T-helper 9 cell (primary cell): Measurements from ENCODE around the gene SLC49A3.

Experiments used
- DNase-seq: peaks from one replicate; pipeline ENCODE4 v3.0.0-alpha.2; 2020

SLC49A3 gene

DNA sequence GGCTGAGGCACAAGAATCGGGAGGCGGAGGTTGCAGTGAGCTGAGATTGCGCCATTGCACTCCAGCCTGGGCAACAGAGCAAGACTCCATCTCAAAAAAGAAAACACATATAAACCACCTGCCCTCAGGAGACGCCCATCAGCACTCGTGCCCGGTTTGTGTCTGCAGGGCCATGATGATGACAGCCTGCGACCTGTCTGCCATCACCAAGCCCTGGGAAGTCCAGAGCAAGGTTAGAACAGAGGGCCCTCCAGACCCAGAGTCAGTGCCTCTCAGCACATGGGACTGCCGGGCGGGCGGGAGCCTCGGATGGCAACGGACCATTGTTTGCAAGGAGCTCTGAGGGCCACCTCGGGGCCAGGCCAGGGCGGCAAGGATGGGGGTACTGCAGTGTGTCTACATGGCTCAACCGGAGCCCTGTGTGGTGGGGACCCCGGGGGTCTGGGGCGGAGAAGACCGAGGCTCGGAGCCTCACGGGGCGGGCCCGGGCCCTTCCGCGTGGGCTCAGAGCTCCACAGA, 24.2 kb downstream of the SLC49A3 start:
- DNase-seq: no peak

- peak; percentile 58 for DNase-seq
Observed at GRCh38 chr4:663438-664428, 25.2 kb downstream of the SLC49A3 start.

DNA sequence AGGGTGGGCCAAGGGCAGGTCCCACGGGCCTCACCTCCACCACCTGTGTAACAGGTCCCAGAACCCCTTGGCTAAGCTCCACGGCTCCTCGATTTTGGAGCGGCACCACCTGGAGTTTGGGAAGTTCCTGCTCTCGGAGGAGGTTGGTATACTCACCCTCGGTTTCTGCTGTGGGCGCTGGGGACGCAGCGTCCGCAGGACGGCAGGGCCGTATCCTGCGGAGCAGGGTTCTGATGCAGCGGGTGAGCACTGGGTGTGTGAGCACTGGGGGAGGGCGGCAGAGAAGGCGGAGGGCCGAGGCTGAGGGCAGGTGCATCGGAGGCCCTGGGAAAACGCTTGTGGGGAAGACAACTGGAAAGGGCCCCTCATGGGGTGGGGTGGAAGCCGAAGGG, 25.9 kb downstream of the SLC49A3 start:
- DNase-seq: no peak

- DNase-seq: no peak
Observed at GRCh38 chr4:661881-662761, 26.8 kb downstream of the SLC49A3 start.

DNA sequence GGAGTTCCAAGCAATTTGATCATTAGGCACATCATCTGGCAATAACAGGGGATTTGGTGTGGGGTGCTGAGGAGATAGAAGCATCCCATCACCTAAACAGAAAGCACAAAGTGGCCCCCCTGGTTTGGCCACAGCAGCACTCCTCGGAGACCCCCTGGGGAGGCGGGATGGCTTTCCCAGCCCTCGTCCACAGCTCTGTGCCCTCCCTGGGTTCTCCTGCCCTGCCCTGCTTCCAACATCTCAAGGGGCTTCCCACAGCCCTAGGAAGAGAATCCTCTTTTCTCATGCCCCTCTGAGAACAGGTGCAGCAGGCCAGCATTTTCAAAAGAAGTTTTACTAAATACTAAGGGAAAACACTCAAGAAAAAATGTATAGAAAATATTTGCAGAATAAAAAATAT, 27.7 kb downstream of the SLC49A3 start:
- DNase-seq: no peak

- no peak for DNase-seq
Observed at GRCh38 chr4:660401-660800, 28.6 kb downstream of the SLC49A3 start.

GRCh38 chr4:659851-660250, 29.1 kb downstream of the SLC49A3 start:
- no peak for DNase-seq

GRCh38 chr4:658681-659667, 30.0 kb downstream of the SLC49A3 start:
- no peak for DNase-seq

DNA sequence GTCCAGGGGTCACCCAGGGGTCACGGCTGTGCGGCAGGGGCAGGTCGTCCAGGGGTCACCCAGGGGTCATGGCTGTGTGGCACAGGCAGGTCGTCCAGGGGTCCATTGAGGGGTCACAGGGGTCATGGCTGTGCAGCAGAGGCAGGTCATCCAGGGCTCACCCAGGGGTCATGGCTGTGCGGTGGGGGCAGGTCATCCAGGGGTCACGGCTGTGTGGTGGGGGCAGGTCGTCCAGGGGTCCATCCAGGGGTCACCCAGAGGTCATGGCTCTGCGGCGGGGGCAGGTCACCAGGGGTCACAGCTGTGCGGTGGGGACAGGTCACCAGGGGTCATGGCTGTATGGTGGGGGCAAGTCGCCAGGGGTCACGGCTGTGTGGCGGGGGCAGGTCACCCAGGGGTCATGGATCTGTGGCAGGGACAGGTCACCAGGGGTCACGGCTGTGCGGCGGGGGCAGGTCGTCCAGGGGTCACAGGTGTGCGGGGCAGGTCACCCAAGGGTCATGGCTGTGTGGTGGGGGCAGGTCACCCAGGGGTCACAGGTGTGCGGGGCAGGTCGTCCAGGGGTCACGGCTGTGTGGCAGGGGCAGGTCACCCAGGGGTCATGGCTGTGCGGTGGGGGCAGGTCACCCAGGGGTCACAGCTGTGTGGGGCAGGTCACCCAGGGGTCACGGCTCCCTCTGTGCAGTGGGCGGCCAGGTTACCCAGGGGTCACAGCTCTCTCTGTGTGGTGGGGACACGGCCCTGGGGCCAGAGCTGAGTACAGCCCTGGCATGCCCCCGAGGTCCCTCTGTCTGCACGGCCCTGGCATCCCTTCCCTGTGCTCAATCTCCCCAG, 30.9 kb downstream of the SLC49A3 start:
- no peak for DNase-seq

DNA sequence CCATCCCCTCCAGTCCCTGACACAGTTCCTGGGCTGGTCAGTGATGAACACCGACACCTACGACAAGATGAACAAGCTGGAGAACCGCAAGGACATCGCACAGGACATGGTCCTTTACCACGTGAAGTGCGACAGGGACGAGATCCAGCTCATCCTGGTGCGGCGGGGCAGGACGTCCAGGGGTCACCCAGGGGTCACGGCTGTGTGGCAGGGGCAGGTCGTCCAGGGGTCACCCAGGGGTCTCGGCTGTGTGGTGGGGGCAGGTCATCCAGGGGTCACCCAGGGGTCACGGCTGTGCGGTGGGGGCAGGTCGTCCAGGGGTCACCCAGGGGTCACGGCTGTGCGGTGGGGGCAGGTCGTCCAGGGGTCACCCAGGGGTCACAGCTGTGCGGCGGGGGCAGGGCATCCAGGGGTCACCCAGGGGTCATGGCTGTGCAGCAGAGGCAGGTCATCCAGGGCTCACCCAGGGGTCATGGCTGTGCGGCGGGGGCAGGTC, 31.6 kb downstream of the SLC49A3 start:
- DNase-seq: no peak

DNA sequence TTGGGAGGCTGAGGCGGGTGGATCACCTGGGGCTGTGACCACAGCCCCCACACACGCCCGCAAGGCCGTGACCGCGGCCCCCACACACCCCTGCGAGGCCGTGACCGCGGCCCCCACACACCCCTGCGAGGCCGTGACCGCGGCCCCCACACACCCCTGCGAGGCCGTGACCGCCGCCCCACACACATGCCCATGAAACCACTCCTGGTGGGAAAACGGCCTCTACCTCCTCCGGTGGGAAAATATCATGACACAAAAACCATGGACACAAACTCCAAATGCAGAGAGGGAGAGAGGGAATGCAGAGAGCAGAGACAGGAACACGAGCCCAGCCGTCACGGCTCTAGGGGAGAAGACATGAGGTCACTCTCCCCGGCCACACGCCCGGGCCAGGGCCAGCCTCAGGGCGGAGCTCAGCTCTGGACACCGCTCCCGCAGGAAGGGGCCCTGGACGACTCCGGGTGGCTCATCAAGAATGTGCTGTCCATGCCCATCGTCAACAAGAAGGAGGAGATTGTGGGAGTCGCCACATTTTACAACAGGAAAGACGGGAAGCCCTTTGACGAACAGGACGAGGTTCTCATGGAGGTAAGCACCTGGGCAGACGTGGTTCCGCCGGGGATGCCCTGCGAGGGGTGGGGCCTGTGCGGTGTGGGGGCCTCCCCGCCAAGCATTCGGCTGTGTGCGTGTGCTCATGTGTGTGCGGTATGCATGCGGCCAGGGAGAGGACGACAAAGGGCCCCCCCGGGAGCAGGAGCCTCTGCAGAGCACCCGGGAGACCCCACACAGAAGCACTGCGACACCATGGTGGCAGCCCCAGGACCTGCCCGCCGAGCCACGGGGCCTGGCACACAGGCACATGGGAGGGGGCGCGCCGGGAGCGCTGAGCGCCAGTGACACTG, 32.3 kb downstream of the SLC49A3 start:
- DNase-seq: no peak

DNA sequence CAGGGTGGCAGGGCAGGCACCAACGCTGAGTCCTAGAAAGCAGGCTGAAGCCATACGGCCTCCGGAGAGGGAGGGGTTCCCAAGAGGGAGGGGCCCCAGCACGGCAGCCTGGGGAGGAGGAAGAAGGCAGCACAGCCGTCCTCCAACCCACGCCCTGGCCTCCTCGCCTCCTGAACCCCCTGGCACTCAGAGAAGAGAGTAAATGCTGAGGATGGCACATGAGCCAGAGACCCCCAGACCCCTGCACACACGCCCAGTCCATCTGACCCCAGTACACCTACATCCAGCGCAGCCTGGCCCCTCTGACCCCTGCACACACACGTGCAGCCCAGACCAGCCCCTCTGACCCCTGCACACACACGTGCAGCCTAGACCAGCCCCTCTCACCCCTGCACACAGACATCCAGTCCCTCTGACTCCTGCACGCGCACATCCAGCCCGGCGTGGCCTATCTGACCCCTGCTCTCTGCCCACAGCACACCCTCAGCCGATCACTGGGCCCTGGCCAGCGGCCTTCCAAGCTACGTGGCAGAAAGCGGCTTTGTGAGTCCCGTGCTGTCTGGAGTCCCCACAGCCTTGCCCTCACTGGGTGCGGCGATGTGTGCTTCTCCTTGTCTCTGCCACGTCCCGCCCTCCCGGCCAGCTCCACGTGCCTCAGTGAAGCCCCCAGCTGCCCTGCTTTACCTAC, 33.3 kb downstream of the SLC49A3 start:
- no peak for DNase-seq

- DNase-seq: no peak
Observed at GRCh38 chr4:654871-655463, 34.0 kb downstream of the SLC49A3 start.

DNA sequence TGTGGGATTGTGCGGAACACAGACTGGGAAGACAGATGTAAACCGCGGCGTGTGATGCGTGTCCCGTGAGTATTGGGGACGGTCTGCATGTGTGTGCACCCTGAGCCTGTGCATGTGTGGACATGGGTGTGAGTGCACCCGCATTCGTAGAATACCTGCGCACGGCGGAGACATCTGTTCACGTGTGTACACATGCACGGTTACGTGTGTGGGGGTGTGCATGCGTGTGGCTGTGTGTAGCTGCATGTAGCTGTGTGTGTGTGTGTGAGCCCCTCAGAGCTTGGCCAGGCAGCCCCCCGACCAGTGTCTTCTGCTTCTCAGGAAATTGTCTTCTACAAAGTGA, 34.5 kb downstream of the SLC49A3 start:
- DNase-seq: no peak

- DNase-seq: no peak
Observed at GRCh38 chr4:653831-654502, 35.0 kb downstream of the SLC49A3 start.

GRCh38 chr4:653080-653821, 35.7 kb downstream of the SLC49A3 start:
- no peak for DNase-seq

DNA sequence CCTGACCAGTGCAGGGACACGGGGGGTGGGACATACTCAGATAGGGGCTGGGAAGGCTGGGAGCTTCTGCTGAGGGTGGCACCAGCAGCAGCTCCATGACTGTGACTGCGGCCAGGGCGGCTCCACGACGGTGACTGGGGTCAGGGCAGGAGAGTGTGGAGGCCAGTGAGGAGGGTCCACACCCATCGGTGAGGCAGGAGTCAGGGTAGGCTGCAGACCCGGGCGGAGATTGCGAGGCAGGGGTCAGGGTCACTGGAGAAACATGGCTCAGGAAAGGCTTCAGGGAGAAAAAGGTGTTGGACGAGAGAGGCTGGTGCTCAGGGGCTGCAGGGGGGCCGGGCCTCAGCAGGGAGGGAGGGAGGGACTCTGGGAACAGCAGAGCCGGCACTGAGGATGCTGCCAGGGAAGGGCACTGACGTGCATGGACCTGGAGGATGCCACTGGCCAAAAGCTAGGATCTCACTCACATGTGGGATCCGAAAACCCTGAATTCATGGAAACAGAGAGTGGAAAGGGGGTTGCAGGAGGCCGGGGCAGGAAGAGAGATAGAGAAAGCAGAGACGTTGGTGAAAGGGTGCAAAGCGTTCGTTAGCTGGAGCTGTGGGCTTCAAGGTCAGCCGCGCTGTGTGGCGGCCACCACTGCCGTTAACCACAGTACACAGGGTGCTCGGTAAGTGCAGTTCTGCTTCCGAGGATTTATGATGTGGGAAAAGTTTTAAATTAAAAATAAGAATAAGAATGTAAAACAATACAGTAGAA, 36.9 kb downstream of the SLC49A3 start:
- no peak for DNase-seq
